HG02943 (cell line): Measurements from ENCODE around the gene HLF.
"Not testable (repeated sequence)": the region's sequence is repeated elsewhere in the genome, so short reads cannot be mapped to it uniquely, and the experiment has no call there.

ENCODE experiments used
- ATAC-seq: cut with Tn5 transposase; IDR thresholded peaks from one replicate; pipeline ENCODE4 v1.9.1; 2021; ENCODE audit warnings: mild to moderate bottlenecking, low read depth, moderate library complexity; ENCODE audit not compliant: unreplicated experiment

Gene HLF

DNA sequence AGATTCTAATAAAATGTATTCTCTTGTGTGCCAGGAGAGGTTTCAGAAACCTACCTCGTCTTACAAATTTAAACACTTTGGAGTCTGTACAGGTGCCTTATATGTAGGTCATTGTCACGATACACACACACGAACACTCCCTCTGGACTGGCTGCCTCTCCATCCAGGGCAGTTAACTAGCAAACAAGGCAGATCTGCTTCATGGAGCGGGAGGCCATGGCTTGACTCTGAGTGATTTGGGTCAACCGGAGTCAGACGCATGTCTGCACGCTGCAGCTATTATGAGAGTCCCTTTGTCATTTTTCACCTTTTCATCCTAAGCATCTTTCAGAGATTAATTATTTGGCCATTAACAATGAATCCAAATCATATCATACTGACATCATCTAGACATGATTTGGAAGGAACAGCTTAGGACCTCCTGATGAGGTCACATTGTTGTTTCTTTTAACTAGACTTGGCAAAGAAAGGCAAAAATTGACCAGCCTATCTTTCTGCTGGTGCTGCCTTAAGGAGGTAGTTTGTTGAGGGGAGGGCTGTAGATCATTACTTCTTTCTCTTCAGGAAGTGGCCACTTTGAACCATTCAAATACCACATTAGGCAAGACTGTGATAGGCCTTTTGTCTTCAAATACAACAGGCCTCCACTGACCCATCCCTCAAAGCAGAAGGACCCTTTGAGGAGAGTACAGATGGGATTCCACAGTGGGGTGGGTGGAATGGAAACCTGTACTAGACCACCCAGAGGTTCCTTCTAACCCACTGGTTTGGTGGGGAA lies 58.9 kb downstream of the HLF start:
- no peak for ATAC-seq

DNA sequence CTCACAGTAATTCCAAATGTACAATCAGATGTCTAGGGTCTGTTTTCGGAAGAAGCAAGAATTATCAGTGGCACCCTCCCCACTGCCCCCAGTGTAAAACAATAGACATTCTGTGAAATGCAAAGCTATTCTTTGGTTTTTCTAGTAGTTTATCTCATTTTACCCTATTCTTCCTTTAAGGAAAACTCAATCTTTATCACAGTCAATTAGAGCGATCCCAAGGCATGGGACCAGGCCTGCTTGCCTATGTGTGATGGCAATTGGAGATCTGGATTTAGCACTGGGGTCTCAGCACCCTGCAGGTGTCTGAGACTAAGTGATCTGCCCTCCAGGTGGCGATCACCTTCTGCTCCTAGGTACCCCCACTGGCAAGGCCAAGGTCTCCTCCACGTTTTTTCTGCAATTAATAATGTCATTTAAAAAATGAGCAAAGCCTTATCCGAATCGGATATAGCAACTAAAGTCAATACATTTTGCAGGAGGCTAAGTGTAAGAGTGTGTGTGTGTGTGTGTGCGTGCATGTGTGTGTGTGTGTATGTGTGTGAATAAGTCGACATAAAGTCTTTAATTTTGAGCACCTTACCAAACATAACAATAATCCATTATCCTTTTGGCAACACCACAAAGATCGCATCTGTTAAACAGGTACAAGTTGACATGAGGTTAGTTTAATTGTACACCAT lies 59.7 kb downstream of the HLF start:
- no peak for ATAC-seq

DNA sequence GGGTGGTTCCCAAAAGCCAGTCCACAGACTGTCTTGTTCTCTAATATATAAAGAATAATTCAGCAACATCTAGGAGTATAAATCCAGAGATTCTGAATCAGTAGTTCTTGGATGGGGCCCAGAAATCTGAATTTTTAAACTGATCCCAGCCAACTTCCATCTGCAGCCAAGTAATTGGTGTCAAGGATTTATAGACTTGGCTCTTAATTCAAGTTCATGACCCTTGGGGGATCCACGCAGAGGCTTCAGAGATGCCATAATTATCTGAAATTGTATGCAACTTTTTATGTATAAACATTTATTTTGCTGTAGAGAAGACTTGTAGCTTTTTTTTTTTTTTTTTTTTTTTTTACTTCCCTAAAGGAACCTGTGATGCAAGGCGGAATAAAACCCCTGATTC lies 60.6 kb downstream of the HLF start:
- ATAC-seq: no peak

DNA sequence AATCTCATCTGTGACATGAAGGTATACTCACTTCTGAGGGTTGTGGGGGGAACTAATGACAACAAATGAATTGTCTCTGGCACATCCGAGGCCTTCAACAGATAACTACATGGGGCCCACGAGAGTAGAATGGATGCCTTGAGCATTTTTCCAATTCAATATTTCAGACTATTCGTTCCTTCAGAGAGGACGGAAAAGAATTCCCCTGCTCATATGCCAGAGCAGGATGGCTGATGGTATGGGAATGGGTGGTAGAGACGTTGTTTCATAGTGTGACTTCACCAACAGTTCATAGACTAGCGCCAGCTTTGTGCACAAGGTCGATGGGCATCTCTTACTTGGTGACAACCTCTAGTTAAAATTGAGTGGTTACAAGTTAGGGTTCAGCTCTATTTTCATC lies 61.3 kb downstream of the HLF start:
- no peak for ATAC-seq

DNA sequence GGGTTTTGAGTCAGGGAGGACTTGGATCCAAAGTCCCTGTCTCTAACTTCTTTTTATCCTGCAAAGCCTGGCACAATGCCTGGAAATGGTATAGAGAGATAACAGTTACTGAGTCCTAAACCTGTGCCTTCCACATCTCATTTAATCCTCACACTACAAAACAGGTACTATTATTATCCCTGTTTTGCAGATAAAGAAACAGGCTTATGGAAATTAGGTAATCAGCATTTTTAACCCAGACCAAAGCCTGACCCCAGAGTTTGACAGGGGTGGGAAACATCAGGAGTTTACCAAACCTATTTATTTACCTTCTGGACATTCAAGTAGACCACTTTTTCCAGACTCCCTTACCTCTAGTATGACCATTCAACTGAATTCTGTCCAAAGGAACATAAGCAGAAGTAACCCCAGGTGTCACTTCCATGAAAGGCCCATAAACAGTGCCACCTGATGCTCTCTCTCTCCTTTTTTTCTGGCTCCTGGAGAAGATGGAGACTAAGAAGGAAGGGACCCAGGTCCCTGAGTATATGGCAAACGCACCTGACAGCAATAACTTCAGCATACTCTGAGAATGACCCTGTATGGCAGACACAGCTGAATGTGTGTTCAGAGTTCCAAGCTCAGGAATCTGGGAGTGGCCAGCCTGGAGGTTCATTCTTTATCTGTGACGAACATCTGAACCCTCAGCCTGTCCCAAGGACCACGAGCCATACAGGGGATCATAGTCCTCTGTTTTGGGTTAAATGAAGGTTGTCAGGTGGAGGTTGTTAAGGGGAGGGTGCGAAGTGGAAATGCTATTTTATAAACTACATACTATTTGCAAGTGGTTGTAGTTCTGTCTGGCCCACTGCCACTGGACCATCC lies 62.7 kb downstream of the HLF start:
- no peak for ATAC-seq

DNA sequence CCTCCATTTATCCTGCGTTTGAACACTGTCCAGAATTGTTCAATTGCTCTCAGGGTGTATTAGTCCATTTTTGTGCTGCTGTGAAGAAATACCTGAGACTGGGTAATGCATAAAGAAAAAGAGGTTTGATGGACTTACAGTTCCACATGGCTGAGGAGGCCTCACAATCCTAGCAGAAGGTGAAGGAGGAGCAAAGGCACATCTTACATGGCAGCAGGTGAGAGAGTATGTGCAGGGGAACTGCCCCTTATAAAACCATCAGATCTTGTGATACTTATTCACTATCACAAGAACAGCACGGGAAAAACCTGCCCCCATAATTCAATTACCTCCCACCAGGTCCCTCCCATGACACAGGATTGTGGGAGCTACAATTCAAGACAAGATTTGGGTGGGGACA lies 63.8 kb downstream of the HLF start:
- ATAC-seq: not testable (repeated sequence)

DNA sequence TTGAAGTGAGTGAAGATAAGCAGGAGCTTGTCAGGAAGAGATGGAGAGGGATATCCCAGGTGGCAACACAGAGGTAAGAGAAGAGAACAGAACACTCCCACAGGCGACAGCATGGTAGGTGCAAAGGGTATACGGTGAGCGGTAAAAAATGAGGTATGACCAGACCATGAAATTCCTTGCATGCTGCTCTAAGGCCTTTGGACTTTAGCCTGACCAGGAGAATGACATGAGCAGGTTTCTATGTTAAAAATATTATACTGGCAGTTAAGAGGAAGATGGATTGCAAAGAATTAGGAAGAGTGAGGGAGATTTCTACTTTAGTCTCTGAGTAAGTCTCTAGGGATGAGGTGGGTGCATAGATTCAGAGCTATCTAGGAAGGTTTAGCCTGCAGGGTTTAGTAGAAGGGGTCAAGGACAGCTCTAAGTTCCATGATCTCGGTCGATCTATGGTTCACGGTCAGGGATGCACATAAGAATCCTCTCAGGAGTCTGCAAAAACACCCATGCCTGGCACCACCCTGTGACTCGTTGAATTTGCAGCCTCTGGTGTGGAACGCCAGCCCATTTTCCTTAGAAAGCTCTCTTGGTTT lies 65.7 kb downstream of the HLF start:
- no peak for ATAC-seq

DNA sequence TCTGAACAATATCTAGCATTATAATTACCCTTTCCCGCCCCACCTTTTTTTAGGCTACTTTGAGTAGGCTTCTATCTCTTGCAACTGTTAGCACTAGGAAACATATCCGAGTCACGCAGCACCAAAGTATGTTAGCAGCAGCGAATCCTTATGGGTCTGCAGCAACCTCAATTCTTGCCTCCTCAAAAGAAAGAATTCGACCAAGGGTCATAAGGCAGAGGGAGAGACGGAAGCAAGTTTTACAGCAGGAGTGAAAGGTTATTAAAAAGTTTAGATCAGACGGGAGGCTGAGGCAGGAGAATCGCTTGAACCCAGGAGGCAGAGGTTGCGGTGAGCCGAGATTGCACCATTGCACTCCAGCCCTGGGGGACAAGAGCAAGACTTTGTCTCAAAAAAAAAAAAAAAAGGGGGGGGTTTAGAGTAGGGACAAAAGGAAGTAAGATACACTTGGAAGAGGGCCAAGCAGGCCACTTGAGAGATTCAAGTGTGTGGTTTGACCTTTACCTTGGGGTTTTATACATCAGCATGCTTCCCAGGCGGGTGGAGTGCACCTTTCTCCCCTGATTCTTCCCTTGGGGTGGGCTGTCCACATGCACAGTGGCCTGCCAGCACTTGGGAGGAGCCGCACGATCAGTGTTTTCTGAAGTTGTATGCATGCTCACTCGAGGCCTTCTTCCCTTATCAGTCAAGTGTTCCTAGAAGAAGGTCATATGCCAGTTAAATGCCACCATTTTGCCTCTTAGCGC lies 67.7 kb downstream of the HLF start:
- ATAC-seq: no peak

DNA sequence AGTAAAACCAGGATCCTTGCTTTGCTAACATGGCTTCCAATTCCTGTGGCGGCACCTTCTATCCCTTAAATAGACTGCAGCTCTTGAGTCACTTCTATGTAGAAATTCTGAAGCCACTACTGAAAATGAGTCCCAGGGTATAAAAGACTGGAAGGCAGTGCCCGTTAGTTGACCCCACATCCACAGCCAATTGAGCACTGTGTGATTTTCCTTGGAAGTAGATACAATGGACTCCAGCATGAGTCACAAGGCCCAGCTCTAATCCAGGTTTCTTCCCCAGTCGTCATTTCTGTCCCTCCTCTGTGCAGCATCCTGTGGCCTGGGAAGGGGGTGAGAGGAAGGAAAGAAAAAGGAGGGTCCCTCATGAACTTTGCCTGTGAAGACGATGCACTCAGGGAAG lies 69.5 kb downstream of the HLF start:
- ATAC-seq: no peak

DNA sequence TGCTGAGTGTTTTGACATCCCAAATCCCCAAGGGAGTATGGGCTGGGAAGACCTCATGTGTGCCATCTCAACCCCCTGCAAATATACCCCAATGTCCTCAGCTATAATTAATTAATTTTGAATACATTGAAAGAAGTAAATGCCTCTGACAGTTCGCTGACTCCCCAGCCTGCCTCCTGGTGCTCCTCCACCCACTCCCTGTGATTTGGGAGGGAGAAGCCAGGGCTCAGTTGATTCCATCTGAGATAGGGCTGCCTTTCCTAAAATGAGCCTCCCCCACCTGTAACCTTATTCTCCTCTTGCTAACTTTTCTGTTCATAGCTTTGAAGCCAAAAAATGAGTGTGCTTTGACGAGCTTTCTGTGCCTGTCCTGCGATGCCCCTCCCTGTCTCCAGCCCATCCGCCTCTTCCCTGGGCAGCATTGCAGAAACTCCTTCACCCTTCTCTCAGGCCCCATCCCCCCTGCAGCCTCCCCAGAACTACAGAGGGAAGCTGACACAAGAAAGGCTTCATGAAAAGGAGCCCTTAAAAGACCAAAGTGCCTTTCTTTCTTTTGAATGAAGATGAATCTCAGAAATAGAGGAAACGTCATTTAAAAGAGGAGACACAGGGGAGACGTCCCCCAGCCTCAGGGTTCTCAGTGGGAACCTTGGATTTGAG lies 70.3 kb downstream of the HLF start:
- ATAC-seq: no peak

DNA sequence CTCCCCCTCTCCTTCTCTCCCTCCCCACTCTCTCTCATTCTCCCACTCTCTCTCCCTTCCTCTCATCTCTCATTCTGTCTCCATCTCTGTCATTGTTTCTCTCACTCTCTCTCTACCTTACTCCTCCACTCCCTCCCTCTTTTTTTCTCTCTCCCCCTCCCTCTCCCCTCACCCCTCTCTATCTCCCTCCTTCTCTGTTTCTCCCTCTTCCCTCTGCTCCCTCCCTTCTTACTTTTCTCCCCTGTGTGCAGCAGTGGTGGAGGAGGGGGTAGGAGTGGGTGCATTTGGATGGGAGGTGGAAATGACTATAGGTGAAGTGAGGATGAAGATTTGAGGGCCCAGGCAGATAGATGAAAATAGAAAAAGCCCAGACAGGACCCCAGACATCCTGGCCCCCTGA lies 70.9 kb downstream of the HLF start:
- no peak for ATAC-seq

DNA sequence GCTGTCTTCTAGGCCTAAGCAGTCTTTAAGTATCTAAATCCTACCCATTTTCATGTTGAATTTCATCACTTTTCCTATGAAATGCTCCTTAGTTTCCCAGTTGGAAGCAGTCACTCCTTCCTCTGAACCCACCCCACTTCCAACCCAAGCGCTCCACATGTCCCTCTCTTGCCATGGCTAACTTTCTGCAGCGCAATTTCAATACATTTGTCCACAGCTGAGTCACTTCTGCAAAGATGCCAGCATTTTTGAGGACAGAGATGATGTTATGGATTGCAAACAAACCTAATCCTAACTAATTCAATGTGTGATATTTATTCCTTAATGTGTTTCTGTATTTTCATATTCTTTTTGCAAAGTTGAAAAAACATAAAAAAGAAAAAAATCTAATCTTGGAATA lies 71.7 kb downstream of the HLF start:
- no peak for ATAC-seq

DNA sequence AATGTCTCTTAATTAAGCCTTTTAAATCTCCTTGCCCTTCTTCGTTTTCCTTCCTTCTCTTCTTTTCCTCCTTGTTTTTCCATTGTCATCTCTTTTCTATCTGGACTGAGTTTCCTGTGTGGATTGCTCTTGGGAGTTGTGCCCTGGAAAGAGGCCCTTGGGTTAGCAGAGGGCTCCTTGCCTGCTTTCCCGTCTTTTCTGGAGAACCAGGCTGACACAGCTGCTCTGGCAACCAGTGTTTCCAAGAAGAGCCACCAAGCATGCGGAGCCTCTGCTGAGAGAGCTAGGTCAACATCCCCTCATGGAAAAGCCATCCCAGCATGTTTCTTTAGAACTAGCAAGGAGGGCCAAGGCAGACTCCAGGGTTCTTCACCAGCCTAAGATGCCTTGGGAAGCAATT lies 75.4 kb downstream of the HLF start:
- ATAC-seq: no peak

DNA sequence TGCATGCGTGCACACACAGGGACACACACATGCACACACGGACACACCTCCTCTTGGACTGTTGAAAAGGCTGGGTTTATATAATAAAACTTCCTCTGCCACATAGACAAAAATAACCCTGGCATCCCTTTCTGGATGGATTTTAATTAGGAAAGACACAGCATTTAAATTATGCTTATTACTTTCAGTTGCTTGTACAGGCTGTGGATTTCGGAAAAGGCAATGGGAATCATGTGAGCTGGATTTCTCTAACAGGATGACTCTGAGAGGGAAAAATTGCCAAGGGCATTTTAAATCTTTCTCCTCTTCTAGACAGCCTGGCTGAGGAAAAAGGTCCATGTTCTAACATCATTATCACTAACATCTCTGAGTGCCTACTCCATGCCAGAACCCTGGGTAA lies 75.9 kb downstream of the HLF start:
- no peak for ATAC-seq

DNA sequence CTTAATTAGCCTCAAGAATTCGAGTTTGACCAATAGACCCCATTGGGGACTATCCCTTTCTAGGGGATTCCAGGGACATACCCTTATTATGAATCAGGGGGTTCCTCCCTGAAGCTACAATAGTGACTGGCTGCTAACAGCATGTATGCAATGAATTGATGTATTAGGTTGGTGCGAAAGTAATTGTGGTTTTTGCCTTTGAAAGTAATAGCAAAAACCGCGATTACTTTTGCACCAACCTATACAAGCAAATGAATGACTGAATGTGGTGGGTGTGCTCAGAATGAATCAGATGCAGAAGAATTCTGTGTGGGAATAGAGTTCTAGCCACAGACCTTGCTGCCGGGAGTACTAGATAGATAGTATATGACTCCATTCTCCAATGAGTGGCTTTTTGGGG lies 76.7 kb downstream of the HLF start:
- no peak for ATAC-seq

DNA sequence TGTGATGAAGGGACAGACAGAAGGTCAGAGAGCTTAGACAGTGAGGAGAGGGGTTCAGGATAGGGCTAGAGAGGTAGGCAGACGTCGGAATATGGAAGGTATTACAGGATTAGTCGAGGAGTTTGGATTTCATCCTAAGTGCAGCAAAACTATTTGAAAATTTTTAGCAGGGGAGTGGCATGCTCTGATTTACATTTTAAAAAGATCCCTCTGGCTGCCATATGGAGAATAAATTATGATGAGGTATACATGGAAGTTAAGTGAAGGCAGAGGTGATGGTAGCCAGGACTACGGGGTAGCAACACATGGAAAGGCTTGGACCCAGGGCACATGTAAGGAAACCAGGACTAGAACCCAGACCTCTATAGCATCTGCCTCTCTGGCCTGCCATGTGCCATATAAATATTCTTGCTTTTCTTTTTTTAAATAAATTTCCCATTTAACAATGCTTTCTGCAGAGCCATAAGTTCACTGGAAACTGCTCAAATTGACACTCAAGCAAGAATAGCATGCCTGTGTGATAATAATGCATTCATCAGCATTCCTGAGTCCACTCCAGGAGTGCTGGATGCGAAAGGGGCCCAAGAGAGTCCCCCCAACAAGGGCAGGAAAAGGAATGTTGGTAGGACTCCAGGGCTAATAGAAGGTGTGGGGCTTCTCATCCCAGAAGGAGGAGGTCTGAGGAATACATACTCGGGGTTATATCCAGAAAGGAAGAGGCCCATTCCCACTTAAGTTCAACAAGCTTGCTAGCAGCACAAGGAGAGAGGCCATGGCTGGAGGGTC lies 78.2 kb downstream of the HLF start:
- ATAC-seq: no peak

DNA sequence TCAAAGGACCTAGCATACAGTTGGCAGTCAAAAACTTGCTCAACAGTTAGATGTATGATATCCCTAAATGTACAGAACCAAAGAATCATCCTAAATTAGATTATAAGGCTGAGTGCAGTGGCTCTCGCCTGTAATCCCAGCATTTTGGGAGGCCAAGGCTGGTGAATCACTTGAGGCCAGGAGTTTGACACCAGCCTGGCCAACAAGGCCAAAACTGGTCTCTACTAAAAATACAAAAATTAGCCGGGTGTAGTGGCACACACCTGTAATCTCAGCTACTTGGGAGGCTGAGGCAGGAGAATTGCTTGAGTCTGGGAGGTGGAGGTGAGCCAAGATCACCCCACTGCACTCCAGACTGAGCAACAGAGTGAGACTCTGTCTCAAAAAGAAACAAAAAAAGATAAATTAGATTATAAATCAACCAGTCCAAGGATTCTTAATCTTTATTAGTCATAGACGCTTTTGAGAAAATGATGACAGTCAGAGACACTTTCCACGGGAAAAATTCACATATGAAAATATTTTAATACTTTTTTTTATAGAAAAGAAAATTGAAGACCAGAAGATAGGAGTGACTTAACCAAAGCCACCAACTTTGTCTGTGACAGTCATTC lies 79.2 kb downstream of the HLF start:
- no peak for ATAC-seq

DNA sequence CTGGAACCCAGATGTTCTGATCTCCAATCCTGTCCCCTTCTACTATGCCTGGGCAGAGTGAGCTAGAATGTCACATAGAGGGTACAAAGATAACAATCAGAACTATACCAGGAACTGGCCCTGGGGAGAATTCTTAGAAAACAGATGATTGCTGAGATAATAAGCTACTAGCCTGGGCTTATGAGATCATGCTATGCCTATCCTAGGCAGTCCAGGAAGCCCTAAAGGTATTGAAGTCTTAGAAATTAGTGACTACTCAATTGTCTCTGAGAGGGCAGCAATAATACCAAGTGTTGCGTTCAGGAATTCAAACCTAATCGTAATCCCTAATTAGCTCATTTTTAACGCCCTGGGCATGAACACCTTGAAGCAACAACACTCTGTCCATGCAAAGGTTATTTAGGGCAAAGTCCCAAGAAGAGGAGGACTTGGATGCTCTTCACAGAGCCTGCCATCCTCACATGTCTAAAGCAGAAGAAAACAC lies 79.8 kb downstream of the HLF start:
- no peak for ATAC-seq
